OCI-LY7 (cell line): Measurements from ENCODE around the gene ATP6V0B. TPM values are rescaled to one million over a fixed set of nuclear protein-coding genes. Genes with fewer than 3 reads are reported as not detected.

ENCODE experiments used
- BruUV-seq: library from RNA; stranded (reverse); fragments of 400-500 nt; replicated peaks from 2 replicates; lab custom pipeline; 2021; lab: Mats Ljungman, UMichigan
- CTCF ChIA-PET: fragments of 300-600 bp; sonication (Branson Sonifier 250); formaldehyde crosslinking; loops from one replicate; lab custom pipeline; 2022; ENCODE audit warnings: antibody characterized with exemption; ENCODE audit not compliant: unreplicated experiment; lab: Charles Lee
- POLR2A ChIA-PET: fragments of 300-600 bp; sonication (Branson Sonifier 250); formaldehyde crosslinking; loops from one replicate; lab custom pipeline; 2022; ENCODE audit warnings: antibody characterized with exemption; lab: Charles Lee
- DNase-seq: peaks from one replicate; pipeline ENCODE4 v3.0.0-alpha.2; 2015; ENCODE audit warnings: low spot score
- H2AFZ ChIP-seq: fragments of 200-600 bp; sonication (generic), shearing (Covaris generic); 2 replicates; pipeline ENCODE4 v1.6.1; 2014; ENCODE audit warnings: mild to moderate bottlenecking, antibody characterized with exemption, low read length, moderate library complexity
- H3K27ac ChIP-seq: fragments of 200-600 bp; sonication (generic); 2 replicates; pipeline ENCODE4 v1.5.1; 2014; ENCODE audit warnings: mixed run types, low read depth, mild to moderate bottlenecking, moderate library complexity, low read length, inconsistent platforms; ENCODE audit not compliant: poor library complexity, severe bottlenecking
- H3K36me3 ChIP-seq: fragments of 200-600 bp; sonication (generic); 2 replicates; pipeline ENCODE4 v1.6.1; 2014; ENCODE audit warnings: mild to moderate bottlenecking, antibody characterized with exemption, low read length, moderate library complexity, mixed read lengths; ENCODE audit not compliant: insufficient read depth
- H3K4me1 ChIP-seq: fragments of 200-600 bp; sonication (generic); 2 replicates; pipeline ENCODE4 v1.5.1; 2014; ENCODE audit warnings: mild to moderate bottlenecking, low read length; ENCODE audit not compliant: insufficient read depth, poor library complexity, severe bottlenecking
- H3K4me2 ChIP-seq: fragments of 200-600 bp; sonication (generic); 2 replicates; pipeline ENCODE4 v1.6.1; 2014; ENCODE audit warnings: mild to moderate bottlenecking, low read length
- H3K4me3 ChIP-seq: fragments of 200-600 bp; sonication (generic); 2 replicates; pipeline ENCODE4 v1.5.1; 2014; ENCODE audit warnings: mild to moderate bottlenecking, low read depth, low read length; ENCODE audit not compliant: poor library complexity, severe bottlenecking
- H3K79me2 ChIP-seq: fragments of 200-600 bp; sonication (generic); 2 replicates; pipeline ENCODE4 v1.6.1; 2016; ENCODE audit warnings: low read depth, mild to moderate bottlenecking, low read length, moderate library complexity, mixed read lengths; ENCODE audit not compliant: insufficient read depth
- H3K9me2 ChIP-seq: fragments of 200-600 bp; sonication (generic); 2 replicates; pipeline ENCODE4 v1.6.1; 2016; ENCODE audit warnings: mild to moderate bottlenecking, low read length, mixed read lengths; ENCODE audit not compliant: insufficient read depth
- H3K9me3 ChIP-seq: fragments of 200-600 bp; sonication (generic); 2 replicates; pipeline ENCODE4 v1.6.1; 2014; ENCODE audit warnings: mild to moderate bottlenecking, mixed run types, low read length, mixed read lengths
- H4K20me1 ChIP-seq: fragments of 200-600 bp; sonication (generic); 2 replicates; pipeline ENCODE4 v1.6.1; 2014; ENCODE audit warnings: mild to moderate bottlenecking, antibody characterized with exemption, low read length, moderate library complexity, mixed read lengths; ENCODE audit not compliant: insufficient read depth
- CTCF ChIP-seq: fragments of 200-600 bp; sonication (generic); conservative IDR thresholded peaks from 2 replicates; pipeline ENCODE4 v1.5.1; 2014; ENCODE audit warnings: mild to moderate bottlenecking, antibody characterized with exemption, low read length, moderate library complexity, mixed read lengths
- EZH2phosphoT487 ChIP-seq: fragments of 200-600 bp; sonication (generic); IDR thresholded peaks from 2 replicates; pipeline ENCODE4 v1.6.1; 2018; ENCODE audit warnings: low read depth, borderline replicate concordance, mild to moderate bottlenecking, mixed run types, antibody characterized with exemption, low read length, moderate library complexity, mixed read lengths
- intact Hi-C: fragments of 100-400 bp; cut with micrococcal nuclease; formaldehyde crosslinking; loops from one replicate; pipeline ENCODE4 v1.10.0; 2022; ENCODE audit not compliant: unreplicated experiment
- total RNA-seq, 2 experiments: library from RNA; depleted of rRNA in 1 of 2; stranded (reverse); fragments of >200 nt in 1 of 2; shearing (Covaris generic) in 1 of 2; gene quantifications; 2 replicates each; pipeline ENCODE4 v1.2.3, GENCODE V29; 2014 to 2022

ATP6V0B gene
- total RNA-seq, 2 experiments from 2014 or later = 68.4 to 97.1 TPM

- DNase-seq = no peak
- Histone ChIP-seq H3K4me1 (peaks cover 28% of the 10 kb centered on the region), H3K9me3 (no peaks in the 10 kb centered on the region), H3K36me3 (no peaks in the 10 kb centered on the region), H4K20me1 (no peaks in the 10 kb centered on the region), H3K4me3 (peak overlapping the region; percentile 71), H3K27ac (no peak overlapping the region), H3K4me2 (peak overlapping the region; percentile 83), H2AFZ (peak overlapping the region; percentile 90), H3K79me2 (no peaks in the 10 kb centered on the region), H3K9me2 (no peaks in the 10 kb centered on the region)
- BruUV-seq = no TSS peak
- intact Hi-C loops = loop anchor here (1.0 to 2.0 kb wide), 2 partner anchors 16 to 40 kb away; partner anchors contain the start of gene ATP6V0B
- TF ChIP-seq CTCF (peak; percentile 71), EZH2phosphoT487 (no peak)
- ChIA-PET POLR2A (interaction anchor here (0.6 kb wide), 1 partner anchor 329 kb away, joined by 4 read pairs; no protein-coding TSS in a partner anchor), CTCF (interaction anchor here (0.6 to 0.9 kb wide), 3 partner anchors 50 to 262 kb away, joined by 3 to 4 read pairs (median 3); no protein-coding TSS in a partner anchor)
Measured at GRCh38 chr1:43990271-43991199, 15.8 kb downstream of the ATP6V0B start.

- Histone ChIP-seq H3K4me2 (peak overlapping the region; percentile 83), H3K4me1 (peaks cover 28% of the 10 kb centered on the region), H3K36me3 (no peaks in the 10 kb centered on the region), H4K20me1 (no peaks in the 10 kb centered on the region), H3K4me3 (peak overlapping the region; percentile 71), H2AFZ (peak overlapping the region; percentile 90), H3K9me3 (no peaks in the 10 kb centered on the region), H3K9me2 (no peaks in the 10 kb centered on the region), H3K79me2 (no peaks in the 10 kb centered on the region), H3K27ac (no peak overlapping the region)
- TF ChIP-seq EZH2phosphoT487 (no peak), CTCF (no peak)
- ChIA-PET POLR2A (no interaction called here), CTCF (interaction anchor here (0.6 to 0.9 kb wide), 3 partner anchors 50 to 263 kb away, joined by 3 to 4 read pairs (median 3); no protein-coding TSS in a partner anchor)
- BruUV-seq = no TSS peak
- DNase-seq = no peak
- intact Hi-C loops = loop anchor here (1.0 to 2.0 kb wide), 2 partner anchors 16 to 39 kb away; partner anchors contain the start of gene ATP6V0B
Measured at GRCh38 chr1:43991200-43991475, 16.4 kb downstream of the ATP6V0B start.
